DMS114 treated with DMSO at 0.1 percent for 48 hours (cell line): ENCODE results near the gene LOXL4.

Experiments used
- DNase-seq: peaks from one replicate; lab custom pipeline; 2025; ENCODE audit not compliant: unreplicated experiment; lab: John Stamatoyannopoulos, UW

LOXL4 gene

DNA sequence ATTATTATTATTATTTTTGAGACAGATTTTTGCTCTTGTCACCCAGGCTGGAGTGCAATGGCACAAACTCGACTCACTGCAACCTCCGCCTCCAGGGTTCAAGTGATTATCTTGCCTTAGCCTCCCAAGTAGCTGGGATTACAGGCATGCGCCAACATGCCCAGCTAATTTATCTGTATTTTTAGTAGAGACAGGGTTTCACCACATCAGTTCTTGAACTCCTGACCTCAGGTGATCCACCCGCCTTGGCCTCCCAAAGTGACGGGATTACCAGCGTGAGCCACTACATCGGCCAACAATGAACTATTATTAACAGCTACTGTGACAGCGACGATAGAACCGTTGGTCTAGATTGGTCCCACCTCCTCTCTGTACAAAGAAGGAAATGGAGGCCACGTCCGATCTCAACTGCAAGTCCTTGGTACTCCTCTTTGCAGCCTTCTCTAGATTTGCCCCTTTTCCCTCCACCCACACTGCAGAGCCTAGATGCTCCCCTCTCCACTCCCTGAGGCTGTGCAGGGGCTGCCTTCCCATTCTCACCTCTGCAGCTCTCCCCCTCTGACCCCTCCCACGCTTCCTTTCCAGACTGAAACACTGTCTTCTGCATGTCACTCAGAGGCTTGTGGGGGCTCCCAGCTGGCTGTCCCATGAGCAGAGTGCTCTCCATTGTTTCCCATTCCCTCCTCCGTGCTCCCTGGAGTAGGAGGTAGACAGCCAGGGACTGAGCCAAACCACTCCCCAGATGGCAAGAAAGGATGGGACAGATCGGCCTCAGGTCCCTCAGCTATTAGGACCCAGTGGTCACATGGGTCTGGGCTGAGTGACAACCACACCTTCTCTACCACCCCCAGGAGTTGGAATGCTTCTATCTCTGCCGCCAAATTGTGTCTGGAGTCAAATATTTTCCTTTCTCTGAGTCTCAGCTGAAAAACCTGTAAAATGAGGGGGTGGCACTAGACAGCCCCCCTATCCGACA is 2.3 kb downstream of the LOXL4 start:
- no peak for DNase-seq

DNA sequence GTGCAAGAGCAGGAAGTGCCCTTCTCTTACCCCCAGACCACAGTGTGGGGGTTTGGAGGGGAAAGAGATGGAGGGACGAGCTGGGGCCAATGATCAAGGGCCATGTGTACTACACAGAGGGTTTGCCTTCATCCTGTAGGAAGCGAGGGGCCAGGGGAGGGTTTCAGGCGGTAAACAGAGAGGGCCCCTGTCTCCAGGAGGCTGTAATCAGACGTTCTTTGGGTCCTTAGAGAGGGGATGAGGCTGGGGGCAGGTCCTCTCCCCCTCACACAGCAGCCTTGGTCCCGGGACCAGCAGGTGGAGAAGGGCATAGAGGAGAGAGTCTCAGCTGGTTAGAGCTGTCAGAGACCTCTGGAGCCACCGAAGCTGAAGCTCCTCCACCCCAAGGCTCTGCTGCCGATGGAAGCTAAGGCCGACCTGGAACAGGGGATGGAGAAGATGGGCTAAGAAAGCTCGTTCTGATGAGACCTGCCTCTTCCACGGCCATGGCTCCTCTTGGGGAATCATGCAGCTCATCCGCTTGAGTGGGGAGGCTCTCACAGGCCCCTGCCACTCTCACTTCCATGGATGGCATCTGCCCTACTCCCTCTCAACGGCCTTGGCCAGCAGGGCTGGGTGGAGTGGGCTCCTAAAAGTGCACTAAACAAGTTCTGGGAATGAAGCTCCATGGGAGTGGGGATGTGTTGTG is 3.5 kb downstream of the LOXL4 start:
- DNase-seq = no peak

DNA sequence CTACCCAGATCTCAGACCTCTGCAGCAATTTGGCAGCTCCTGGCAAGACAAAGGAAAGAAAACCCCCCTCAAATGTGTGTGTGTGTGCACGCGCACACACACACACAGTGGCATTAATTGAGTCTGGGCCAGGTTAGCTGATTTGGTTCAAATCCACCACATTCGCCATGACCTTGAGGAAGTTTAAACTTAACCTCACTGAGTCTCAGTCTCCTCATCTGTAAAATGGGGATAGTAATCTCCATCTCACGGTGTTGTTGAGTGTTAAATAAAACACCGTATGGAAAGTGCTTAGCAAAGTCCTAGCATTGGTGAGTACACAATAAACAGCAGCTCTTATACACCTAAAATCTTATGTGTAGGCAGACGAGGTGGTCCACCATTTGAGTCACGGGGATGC is 4.9 kb downstream of the LOXL4 start:
- DNase-seq = no peak

DNA sequence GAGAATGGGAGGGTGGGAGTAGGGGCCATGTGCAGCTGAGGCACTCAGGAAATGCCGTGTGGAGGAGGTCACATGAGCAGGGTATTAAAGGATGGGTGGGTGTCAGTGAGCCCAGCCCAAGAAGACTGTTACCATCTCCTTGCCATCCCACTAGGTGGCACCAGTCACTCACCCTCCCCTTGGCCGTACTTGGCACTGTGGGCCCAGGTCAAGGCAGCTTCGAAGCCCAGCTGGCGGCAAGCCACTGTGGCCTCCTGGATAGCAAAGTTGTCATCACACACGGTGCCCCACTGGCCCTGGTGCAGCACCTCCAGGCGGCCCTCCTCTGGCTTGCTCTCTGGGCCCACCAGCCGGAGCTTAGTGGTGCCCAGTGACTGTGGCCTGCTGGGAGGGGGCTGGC is 5.4 kb downstream of the LOXL4 start:
- no peak for DNase-seq

DNA sequence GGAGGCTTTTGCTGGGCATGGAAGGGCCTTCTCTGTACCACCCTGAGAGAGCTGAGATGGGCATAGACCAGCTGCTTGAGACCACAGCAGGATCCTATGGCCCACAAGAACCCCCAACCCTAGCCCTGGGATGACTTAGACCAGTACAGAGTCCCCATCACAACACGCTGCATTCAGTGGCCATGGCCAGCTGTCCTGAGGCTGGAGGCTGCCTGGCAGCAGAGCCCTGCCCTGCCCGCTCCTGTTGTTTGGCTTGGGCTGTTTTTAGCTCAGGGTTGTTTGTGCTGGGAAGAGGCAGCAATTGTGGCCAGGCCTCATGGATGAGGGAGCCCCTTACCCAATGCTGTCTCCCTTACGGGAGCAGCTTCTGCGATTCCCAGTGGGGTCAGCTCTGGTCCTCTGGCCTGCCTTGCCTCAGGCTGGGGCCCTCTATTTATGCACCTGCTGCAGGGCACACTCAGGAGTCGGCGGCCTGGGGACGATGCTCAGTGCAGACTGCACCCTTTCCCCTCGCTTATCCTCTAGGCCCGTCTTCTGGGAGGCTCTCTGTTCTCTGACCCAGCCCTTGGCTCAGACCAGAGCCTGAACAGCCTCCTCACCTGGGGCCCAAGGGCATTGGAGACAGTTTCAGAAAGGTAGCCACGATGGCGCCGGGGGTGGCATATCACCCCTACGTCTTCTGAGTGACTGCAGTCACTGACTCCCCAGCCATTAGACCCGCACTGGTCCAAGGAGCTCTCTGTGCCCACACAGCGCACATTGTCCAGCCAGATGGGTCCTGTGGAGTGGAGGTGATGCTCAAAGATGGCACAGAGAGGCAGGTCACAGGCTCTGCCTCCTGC is 6.3 kb downstream of the LOXL4 start:
- DNase-seq = no peak

DNA sequence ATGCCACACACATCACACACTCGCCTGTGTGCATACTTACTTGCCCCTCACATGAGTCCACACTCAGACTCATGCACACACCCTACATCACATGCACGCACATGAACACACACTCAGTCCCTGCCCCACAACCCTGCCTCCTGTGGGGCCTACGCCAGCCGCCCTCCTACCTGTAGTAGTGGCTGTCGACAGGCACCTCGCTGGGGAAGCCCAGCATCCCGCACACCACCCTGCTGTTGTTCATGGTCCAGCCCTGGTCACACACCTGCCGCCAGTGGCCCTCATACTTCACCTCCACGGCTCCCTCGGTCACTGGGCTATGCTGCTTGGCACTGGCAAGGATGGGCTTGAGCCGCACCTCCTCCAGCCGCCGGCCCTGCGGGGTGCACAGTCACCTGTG is 7.2 kb downstream of the LOXL4 start:
- no peak for DNase-seq

DNA sequence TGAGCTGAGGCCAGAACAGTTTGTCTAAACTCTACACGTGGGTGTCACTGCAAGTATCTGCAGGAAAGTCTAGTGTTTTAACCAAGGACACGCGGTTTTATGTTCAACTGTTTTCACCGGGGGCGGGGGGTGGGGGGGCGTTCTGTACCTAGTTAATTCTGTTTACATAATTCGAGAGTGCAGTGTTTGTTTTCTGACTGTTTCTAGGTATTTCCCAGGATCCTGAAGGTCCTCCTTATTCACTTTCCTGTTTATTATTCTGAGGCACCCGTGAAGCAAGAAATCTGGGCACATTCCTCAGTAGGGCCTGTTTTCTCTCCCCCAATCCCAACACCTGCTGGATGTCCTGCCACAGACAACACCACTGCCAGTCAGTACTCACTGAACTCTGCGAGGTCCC is 7.6 kb downstream of the LOXL4 start:
- DNase-seq = no peak

DNA sequence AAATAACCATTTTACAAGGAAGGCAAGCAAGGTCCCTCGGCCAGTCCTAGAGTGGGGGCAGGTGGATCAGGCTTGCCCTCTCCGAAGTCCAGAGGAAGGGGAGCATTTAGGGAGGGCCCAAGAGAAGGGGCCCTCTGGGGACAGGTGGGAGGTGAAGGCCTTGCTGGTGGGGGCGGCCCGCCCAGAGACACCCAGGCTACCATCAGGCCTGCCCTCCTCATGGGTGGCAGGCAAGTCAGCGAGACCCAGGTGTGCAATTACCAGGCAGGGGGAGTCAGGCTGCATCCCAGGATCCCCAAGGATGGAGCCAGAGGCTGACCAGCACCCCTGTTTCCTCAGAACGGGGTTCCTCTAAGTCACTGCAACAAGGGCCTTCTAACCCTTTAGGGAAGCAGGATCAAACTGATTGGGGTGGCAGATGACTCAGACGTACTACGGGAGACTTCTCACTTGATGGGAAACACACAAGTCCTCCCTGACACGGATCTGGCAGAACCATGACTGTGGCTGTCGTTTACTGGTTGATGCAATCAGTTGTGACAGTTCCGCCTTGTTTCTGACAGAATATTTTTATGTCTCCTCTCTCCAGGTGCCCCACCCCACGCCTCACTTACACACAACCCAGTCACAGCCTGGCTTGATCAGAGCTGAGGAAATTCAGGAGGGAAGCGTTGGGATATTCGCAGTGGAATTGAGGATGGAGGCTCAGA is 8.2 kb downstream of the LOXL4 start:
- DNase-seq = no peak

DNA sequence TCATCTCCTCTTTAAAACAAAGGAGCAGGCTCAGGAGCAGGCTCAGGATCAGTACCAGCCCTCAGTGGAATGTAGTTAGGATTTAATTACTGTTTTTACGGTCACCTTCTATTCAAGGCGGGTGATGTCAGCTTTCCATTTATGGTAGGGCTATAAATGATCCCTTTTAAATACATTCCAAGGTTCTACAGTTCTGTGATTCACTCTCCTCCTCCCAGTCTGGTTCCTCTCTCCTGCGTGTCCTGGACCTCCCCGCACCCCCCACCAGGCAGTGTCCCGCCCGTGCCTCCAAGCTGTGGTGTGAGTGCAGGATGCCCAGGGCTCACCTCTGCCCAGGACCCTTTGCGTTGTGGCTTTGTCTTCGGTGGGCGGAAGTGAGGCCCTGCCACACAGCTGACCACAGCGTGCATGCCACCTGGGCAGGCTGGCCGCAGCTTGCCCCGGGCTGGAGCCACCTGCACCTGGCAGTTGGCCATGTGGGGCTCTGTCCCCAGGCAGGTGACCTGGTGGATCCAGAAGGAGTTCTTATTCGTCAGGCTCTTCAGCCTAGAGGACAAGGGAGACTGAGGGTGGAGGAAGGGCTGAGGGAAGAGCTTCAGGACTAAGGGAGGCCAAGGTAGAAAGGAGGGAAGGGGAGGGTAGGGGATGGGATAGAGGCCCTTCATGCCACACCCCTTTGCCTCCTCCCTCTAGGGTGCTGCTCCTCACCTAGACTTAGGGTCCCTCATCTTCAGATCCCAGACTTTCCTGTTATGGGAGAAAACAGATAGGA is 9.1 kb downstream of the LOXL4 start:
- DNase-seq = no peak

DNA sequence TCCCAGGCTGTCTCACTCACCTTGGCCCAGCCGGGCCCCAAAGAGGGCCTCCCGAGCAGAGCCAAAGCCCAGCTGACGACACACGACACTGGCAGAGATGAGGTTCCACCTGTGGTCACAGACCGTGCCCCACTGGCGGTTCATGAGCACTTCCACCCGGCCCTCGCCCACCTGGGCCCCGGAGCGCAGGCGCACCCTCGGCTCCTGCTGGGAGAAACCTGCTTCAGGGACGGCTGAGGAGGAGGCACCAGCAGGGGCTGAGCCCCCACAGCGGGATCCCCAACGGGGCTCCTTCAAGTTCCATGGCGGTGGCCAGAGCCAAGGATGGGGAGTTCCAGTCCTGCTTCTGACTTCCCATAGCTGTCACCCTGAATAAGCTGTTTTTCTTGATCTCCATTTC is 10.0 kb downstream of the LOXL4 start:
- no peak for DNase-seq

DNA sequence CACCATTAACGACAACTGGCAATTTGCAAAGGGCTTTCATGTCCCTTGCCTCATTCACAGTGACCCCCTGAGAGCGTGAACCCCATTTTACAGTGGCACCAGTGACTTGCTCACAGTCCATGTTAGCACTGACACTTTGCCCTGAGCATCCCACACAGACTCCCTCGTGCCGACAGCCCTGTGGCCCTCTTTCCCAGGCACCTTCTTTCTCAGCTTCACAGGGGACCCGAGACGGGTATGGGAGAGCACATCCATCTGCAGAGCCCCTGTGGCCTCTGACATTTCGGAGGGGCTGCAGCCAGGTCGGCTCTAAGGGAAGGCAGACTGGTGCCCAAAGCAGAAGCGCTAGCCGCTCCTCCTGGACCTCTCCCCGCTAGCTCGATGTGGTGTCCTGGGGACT is 10.8 kb downstream of the LOXL4 start:
- DNase-seq = no peak

DNA sequence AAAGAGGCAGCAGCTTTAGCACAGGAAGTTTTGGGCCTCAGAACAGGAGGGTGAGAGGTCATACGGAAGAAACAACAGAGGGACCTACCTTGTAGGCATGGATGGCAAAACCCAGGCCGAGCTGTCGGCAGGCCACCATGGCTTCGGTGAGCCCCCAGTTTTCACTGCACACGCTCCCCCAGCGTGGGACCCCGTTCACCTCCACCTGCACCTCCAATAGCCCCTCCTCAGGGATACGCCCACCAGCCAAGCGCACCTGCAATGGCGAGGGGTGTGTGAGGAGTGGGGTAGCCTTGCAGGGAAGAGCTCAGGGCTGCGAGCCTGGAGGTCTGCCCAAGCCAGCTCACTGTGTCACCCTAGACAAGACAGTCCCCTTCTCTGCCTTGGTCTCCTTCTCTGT is 11.3 kb downstream of the LOXL4 start:
- no peak for DNase-seq

DNA sequence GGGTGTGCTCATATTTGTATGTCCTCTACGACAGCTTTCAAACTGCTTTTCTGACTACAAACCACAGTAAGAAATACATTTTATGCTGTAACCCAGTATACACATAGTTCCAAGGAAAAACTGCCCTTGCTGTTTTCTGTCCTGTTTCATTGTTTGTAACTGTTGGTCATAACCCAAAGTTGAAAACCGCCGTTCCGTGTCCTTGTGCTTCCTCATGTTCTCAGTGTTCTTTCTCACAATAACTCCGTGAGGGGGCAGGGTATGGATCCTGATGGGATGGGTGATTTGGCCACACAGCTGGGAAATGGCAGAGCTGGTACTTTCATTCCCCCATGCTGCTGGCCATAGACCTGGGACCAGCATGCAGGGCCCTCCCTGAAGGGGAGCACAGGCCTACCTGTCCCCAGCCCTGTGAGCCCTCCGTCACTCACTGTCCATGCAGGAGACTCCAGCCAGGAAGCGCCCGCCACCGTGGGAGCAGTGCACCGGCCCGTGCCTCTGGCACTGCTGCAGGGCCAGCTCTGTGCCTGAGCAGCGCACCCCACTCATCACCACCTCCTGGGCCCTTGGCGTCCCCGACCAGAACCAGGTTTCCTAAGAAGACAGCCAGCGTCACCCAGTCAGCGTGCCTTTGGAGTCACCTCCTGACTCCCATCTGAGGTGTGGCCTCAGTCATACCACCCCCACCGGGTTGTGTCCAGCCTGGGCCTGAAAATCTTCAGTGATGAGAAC is 12.7 kb downstream of the LOXL4 start:
- no peak for DNase-seq

DNA sequence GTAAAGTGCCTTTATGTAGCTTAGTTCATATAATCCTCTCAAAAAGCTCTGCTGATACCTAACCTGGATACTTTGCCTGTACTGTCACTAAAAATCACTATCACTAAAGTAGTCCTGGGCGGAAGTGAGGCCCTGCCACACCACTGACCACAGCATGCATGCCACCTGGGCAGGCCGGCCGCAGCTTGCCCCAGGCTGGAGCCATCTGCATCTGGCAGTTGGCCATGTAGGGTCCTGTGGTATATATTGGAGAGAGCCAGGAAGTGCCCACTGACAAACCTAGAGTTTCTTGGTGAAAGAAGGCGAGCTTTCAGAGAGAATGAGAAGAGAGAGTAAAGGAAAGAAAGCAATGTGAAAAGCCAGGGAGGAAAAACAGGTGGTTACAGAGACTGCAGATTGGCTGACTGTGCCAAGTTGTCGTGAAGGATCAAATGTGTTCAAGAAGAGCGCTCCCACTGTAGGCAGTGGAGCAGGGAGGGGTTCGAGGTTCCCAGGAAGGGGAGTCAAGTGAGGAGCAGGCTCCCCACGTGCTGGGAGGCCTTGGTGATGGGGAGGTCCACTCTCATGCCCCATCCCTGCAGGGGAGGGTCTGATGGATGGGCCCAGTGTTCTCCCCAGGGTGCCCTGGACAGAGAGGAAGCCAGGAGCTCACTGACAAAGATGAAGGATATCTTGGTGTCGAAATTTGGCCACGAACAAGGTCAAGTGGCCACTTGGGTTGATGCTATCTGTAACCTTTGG is 13.6 kb downstream of the LOXL4 start:
- no peak for DNase-seq

DNA sequence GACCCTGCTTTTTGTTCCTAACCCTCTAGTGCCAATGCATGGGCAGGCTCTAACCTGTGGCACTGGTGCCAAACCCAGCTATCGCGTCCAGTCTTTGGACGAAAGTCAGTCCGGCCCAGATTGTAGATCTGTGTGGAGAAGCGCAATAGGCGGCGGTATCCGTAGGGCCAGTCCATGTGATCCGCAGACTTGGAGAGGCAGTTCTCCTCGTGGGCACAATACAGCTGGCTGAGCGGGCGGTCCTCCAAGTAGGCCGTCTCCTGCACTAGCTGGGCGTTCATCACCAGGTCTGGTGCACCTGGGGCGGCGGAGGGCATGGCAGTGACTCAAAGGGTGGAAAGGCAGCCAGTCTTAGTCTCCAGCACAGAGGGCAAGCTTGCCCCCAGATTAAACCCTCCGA is 14.5 kb downstream of the LOXL4 start:
- no peak for DNase-seq

DNA sequence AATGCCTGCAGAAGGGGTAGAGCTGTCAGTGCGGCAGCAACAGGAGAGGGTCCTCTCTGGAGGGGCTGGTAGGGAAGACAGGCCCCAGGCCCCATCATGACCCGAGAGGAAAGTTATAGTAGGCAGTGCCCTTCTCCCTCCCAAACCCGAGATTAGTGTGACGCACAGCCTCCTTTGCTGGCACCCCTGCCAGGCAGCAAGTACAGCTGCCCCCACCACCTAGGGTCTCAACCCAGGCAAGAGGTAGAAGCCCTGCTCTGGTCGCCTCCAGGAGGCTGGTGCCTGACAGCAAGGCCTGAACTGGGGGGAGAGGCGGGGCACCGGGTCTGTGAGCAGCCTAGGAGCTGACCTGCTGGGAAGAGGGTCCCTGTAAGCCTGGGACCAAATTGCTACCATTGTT is 15.5 kb downstream of the LOXL4 start:
- DNase-seq = no peak

DNA sequence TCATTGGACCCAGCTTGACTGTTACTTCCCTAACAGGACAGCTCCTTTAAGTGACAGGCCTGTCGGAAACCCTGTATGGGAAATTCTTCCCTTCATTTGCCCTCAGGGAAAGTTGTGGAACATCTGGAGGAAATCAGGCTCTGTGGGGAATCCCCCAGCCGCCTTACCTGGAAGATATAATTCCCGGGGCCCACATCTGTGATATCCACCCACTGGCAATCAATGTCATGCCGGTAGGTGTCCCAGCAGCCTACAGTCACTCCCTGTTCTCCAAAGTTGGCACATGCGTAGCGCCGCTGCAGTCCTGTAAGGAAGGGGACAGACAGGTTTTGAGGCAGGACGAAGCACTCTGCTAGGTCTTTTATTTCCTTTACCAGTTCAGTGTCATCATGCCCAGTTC is 16.6 kb downstream of the LOXL4 start:
- no peak for DNase-seq

DNA sequence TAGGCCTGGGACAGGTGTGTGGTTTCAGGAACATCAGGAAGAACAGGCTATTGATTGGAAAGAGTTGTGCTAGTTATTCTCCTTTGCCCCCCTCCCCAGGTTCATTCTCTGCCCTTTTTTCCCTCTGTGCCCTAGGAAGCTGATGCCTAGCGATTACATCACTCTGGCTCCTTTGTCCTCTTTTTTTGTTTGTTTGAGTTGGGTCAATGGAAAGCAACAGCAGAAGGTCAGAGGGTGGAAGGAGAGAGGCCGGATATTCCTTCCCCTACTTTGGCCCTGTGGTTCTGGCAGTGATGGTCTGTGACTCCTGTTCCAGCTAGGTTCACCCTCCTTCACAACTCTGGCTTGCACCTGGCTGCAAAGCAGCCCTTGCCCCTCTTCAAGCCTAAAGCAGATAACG is 18.9 kb downstream of the LOXL4 start:
- no peak for DNase-seq

DNA sequence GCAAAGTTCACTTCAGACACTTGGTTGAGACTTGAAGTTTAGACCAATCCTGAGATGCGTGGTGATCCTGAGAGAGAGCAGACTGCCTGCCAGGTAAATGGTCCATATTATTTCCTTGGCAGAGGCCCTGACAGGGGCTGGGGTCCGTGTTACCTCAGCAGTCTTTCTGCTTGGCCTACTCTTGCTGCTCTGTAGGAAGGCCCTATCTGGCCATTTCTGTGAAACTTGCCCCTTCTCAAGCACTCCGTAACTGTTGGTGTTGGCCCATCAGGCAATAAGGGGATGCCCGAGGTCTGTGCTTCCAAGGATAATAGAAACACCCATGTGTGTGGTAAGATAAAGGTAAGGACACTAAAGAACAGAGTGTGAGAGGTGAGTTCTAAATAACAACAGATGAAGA is 20.0 kb downstream of the LOXL4 start:
- DNase-seq = no peak
